Omental fat pad (tissue), 4 donors: ENCODE results near the gene CYS1. TPM values are rescaled to one million over a fixed set of nuclear protein-coding genes. Genes with fewer than 3 reads are reported as not detected.
"Not testable (repeated sequence)": the region's sequence is repeated elsewhere in the genome, so short reads cannot be mapped to it uniquely, and the experiment has no call there.

Experiments used
- ATAC-seq: fragments of 150-250 bp; one replicate; pipeline ENCODE4 v1.9.1; 2016; ENCODE audit warnings: mild to moderate bottlenecking, moderate library complexity; ENCODE audit not compliant: low FRiP score
- DNase-seq: peaks from one replicate; pipeline ENCODE4 v3.0.0-alpha.2; 2019; ENCODE audit warnings: low spot score
- CTCF ChIP-seq, 3 donors: fragments of 450-650 bp; IDR thresholded peaks; one replicate each; pipeline ENCODE4 v1.5.1; 2016 to 2017; ENCODE audit warnings: antibody characterized with exemption in 3 of 3, mild to moderate bottlenecking in 3 of 3, moderate library complexity in 2 of 3
- total RNA-seq, 4 donors: library from RNA; depleted of rRNA; stranded (reverse); fragments of >200 nt; gene quantifications; one replicate each; pipeline ENCODE4 v1.1.0, GENCODE V29; 2016

The CYS1 gene
- total RNA-seq, 4 donors from 2014 or later: 0.63 to 2.7 (median 1.2) TPM

GRCh38 chr2:10094271-10094814 is 14.1 kb upstream of the CYS1 start:
- DNase-seq (no peak), ATAC-seq (no peak)
- no peak for TF ChIP-seq CTCF (IDR thresholded peaks at IDR 0.05)

GRCh38 chr2:10091889-10092244 is 11.7 kb upstream of the CYS1 start:
- DNase-seq, ATAC-seq: not testable (repeated sequence)

GRCh38 chr2:10091182-10091888 is 11.1 kb upstream of the CYS1 start:
- ATAC-seq: no peak
- TF ChIP-seq CTCF (IDR thresholded peaks at IDR 0.05): no peak
- DNase-seq: no peak

- no peak for ATAC-seq
- no peak for DNase-seq
- TF ChIP-seq CTCF (IDR thresholded peaks at IDR 0.05): no peak
Observed at GRCh38 chr2:10089565-10090190, 9.5 kb upstream of the CYS1 start.

- no peak for TF ChIP-seq CTCF (IDR thresholded peaks at IDR 0.05)
- ATAC-seq (no peak), DNase-seq (no peak)
Observed at GRCh38 chr2:10087360-10087759, 7.1 kb upstream of the CYS1 start.

GRCh38 chr2:10086950-10087349 is 6.7 kb upstream of the CYS1 start:
- no peak for ATAC-seq
- DNase-seq: no peak
- no peak for TF ChIP-seq CTCF (IDR thresholded peaks at IDR 0.05)

- TF ChIP-seq CTCF (IDR thresholded peaks at IDR 0.05): no peak
Observed at GRCh38 chr2:10085668-10086059, 5.5 kb upstream of the CYS1 start.

More at GRCh38 chr2:10085668-10086059, 5.5 kb upstream of the CYS1 start:
- DNase-seq (no peak), ATAC-seq (no peak)
